Measurements from ENCODE around the gene SPTBN4.
A peak's percentile ranks its signal among the peaks of the same experiment; 100 is the strongest.

The SPTBN4 gene

DNA sequence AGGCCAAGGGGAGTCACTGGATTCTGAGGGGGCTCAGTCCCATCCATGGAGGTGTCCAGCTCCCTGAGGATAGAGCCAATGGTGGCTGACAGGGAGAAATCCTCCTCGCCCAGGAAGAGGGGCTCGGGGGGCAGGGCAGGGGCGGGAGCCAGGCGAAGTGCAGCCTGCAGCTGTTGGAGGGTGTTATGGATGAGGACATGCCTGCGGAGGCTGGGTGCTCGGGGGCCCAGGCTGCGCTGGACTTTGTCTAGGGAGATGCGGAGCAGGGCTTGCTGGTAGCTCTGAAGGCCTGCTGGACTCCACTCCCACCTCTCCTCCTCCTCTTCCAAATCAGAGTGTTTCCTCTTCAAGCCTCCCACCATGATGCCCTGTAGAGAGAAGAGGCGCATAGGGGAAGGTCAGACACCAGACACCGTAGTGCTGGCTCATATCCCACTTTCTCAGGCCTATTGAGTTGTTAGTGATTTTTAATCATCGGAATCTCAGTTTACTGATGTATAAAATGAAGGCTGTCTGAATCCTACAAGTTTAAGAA lies 25.0 kb upstream of the SPTBN4 start:
- peaks cover 21% of the 10 kb centered on the region for H3K4me1 ChIP-seq (ENCODE audit: low read depth, poor library complexity, severe bottlenecking)
- H3K36me3 ChIP-seq (ENCODE audit: insufficient read depth): no peaks in the 10 kb centered on the region; the same call in 1 of the 2 replicates
- H3K79me2 ChIP-seq (ENCODE audit: insufficient read depth, low read depth): peaks cover 9% of the 10 kb centered on the region
- no peaks in the 10 kb centered on the region for H3K27me3 ChIP-seq (ENCODE audit: insufficient read depth, low read depth)
- H3K4me3 ChIP-seq (IDR thresholded peaks at IDR 0.05; ENCODE audit: insufficient read depth, low read depth, low read length): no peak overlapping the region
- H3K9ac ChIP-seq: peak overlapping the region; percentile 15; the same call in 1 of the 2 replicates
- TF ChIP-seq, protein P1, sequence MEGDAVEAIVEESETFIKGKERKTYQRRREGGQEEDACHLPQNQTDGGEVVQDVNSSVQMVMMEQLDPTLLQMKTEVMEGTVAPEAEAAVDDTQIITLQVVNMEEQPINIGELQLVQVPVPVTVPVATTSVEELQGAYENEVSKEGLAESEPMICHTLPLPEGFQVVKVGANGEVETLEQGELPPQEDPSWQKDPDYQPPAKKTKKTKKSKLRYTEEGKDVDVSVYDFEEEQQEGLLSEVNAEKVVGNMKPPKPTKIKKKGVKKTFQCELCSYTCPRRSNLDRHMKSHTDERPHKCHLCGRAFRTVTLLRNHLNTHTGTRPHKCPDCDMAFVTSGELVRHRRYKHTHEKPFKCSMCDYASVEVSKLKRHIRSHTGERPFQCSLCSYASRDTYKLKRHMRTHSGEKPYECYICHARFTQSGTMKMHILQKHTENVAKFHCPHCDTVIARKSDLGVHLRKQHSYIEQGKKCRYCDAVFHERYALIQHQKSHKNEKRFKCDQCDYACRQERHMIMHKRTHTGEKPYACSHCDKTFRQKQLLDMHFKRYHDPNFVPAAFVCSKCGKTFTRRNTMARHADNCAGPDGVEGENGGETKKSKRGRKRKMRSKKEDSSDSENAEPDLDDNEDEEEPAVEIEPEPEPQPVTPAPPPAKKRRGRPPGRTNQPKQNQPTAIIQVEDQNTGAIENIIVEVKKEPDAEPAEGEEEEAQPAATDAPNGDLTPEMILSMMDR (conservative IDR thresholded peaks at IDR 0.05; ENCODE audit: low read depth, low read length): no peak
- H3K4me2 ChIP-seq: peak overlapping the region; percentile 91
- no peaks in the 10 kb centered on the region for H4K20me1 ChIP-seq (ENCODE audit: insufficient read depth)
- no peak overlapping the region for H2AFZ ChIP-seq (ENCODE audit: low read depth)
- no peak overlapping the region for H3K27ac ChIP-seq

DNA sequence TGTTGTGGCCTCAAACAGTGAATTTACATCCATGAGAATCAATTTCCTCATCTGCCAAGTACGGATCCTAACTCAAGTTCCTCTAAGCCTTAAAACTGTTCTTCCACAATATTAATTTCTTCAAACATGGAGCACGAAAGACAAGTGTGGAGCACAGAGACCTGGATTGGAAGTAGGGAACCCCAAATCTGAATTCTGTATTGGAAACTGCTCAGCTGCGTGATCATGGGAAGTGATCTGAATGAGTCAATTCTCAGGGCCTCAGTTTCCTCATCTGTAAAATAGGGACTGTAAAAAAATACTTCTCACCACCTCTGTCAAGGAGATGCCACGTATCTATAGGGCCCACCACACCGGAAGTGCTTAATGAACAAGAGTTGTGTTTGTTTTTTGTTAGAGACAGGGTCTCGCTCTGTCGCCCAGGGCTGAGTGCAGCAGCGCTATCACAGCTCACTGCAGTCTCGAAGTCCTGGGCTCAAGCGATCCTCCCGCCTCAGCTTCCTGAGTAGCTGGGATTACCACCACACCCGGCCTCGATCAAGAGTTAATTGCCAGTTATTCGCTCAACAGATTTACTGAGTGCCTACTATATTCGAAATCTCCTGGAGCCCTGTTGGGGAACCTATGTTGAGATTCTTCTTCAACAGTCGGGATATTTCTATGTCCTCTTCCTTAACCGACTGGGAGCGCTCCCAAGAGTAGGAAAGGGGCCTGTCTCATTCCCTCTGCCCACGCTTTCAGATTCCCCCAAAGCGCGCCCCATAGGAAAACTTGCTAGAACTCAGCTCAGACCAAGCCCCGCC lies 24.3 kb upstream of the SPTBN4 start:
- Histone ChIP-seq H3K36me3 (ENCODE audit: insufficient read depth) (no peaks in the 10 kb centered on the region; the same call in 1 of the 2 replicates), H3K79me2 (ENCODE audit: insufficient read depth, low read depth) (peaks cover 9% of the 10 kb centered on the region), H2AFZ (ENCODE audit: low read depth) (peak overlapping the region; percentile 66), H4K20me1 (ENCODE audit: insufficient read depth) (no peaks in the 10 kb centered on the region), H3K9ac (peak overlapping the region; percentile 15; the same call in 1 of the 2 replicates), H3K4me1 (ENCODE audit: low read depth, poor library complexity, severe bottlenecking) (peaks cover 21% of the 10 kb centered on the region), H3K27ac (peak overlapping the region; percentile 24; the same call in 1 of the 2 replicates), H3K27me3 (ENCODE audit: insufficient read depth, low read depth) (no peaks in the 10 kb centered on the region), H3K4me3 (IDR thresholded peaks at IDR 0.05; ENCODE audit: insufficient read depth, low read depth, low read length) (no peak overlapping the region), H3K4me2 (peak overlapping the region; percentile 91)
- TF ChIP-seq, protein P1 (conservative IDR thresholded peaks at IDR 0.05; ENCODE audit: low read depth, low read length): no peak

DNA sequence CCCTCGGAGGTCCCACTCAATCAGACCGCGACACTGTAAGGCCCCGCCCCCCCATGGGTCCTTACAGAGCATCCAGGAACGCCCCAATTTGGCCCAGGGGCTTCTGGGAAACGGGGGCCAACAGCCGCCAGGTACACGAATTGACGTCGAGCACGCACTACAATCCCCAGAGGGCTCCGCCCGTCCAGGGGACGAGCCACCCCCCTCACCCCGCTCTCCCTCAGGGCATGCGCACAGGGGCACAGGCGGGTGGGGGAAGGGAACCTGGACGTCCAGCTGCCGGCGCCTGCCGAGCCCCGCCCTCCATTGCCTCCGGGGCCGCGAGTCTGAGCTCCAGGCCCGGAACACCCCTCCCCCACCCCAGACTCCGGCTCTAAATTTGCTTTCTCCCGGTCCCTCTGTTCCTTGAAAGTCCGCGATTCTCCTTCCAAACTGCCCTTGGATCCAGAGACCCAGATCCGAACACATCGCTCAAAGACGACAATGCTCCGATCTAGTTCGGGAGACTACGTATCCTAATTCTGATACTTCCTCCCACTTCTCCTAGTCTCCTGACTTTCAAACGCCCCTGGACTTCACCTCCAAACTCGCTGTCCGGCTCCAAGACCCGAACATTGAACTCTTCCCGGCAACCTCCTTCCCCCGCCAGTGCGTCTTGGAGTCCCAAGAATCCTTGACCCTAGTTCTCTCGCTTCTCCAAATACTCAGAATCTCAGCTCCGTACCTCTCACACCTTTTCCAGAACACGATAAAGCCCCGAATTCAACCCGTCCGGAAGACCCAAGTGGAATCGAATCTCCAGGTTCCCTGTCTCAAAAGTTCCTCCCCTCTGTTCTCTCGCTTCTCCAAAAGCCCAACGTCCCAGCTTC lies 23.4 kb upstream of the SPTBN4 start:
- H2AFZ ChIP-seq (ENCODE audit: low read depth): peak overlapping the region; percentile 84
- no peak overlapping the region for H3K4me3 ChIP-seq (IDR thresholded peaks at IDR 0.05; ENCODE audit: insufficient read depth, low read depth, low read length)
- H3K27ac ChIP-seq: peak overlapping the region; percentile 52
- no peaks in the 10 kb centered on the region for H3K27me3 ChIP-seq (ENCODE audit: insufficient read depth, low read depth)
- peak overlapping the region; percentile 60; the same call in 1 of the 2 replicates for H3K9ac ChIP-seq
- H4K20me1 ChIP-seq (ENCODE audit: insufficient read depth): no peaks in the 10 kb centered on the region
- H3K4me1 ChIP-seq (ENCODE audit: low read depth, poor library complexity, severe bottlenecking): peaks cover 21% of the 10 kb centered on the region
- TF ChIP-seq, protein P1 (conservative IDR thresholded peaks at IDR 0.05; ENCODE audit: low read depth, low read length): no peak
- peak overlapping the region; percentile 91 for H3K4me2 ChIP-seq
- no peaks in the 10 kb centered on the region; the same call in 1 of the 2 replicates for H3K36me3 ChIP-seq (ENCODE audit: insufficient read depth)
- peaks cover 9% of the 10 kb centered on the region for H3K79me2 ChIP-seq (ENCODE audit: insufficient read depth, low read depth)
